ENCODE data around the gene TPST2. TPM values are rescaled to one million over a fixed set of nuclear protein-coding genes. Genes with fewer than 3 reads are reported as not detected.

Gene TPST2
- total RNA-seq, 1 experiment from 2014 or later, result 11.8 TPM

- TF ChIP-seq SP1 (IDR thresholded peaks at IDR 0.05; ENCODE audit: low read depth), result no peak
- TF ChIP-seq, protein P1, sequence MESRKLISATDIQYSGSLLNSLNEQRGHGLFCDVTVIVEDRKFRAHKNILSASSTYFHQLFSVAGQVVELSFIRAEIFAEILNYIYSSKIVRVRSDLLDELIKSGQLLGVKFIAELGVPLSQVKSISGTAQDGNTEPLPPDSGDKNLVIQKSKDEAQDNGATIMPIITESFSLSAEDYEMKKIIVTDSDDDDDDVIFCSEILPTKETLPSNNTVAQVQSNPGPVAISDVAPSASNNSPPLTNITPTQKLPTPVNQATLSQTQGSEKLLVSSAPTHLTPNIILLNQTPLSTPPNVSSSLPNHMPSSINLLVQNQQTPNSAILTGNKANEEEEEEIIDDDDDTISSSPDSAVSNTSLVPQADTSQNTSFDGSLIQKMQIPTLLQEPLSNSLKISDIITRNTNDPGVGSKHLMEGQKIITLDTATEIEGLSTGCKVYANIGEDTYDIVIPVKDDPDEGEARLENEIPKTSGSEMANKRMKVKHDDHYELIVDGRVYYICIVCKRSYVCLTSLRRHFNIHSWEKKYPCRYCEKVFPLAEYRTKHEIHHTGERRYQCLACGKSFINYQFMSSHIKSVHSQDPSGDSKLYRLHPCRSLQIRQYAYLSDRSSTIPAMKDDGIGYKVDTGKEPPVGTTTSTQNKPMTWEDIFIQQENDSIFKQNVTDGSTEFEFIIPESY (IDR thresholded peaks at IDR 0.05; ENCODE audit: extremely low read depth, insufficient replicate concordance, low read length), result no peak
- TF ChIP-seq EZH2 (IDR thresholded peaks at IDR 0.05), result no peak
- no peak for TF ChIP-seq JUND (IDR thresholded peaks at IDR 0.05)
- TF ChIP-seq CBX3 (IDR thresholded peaks at IDR 0.05; ENCODE audit: low read depth), result no peak
- no peak for TF ChIP-seq TCF7L2 (IDR thresholded peaks at IDR 0.05; ENCODE audit: borderline replicate concordance, extremely low read depth, insufficient read depth, insufficient read length)
- TF ChIP-seq, protein P2, sequence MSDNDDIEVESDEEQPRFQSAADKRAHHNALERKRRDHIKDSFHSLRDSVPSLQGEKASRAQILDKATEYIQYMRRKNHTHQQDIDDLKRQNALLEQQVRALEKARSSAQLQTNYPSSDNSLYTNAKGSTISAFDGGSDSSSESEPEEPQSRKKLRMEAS (IDR thresholded peaks at IDR 0.05), result no peak
- TF ChIP-seq CEBPB (IDR thresholded peaks at IDR 0.05; ENCODE audit: low read depth), result no peak
These were observed 29.9 kb downstream of the TPST2 start (continued) for GRCh38 chr22:26559961-26560575.

DNA sequence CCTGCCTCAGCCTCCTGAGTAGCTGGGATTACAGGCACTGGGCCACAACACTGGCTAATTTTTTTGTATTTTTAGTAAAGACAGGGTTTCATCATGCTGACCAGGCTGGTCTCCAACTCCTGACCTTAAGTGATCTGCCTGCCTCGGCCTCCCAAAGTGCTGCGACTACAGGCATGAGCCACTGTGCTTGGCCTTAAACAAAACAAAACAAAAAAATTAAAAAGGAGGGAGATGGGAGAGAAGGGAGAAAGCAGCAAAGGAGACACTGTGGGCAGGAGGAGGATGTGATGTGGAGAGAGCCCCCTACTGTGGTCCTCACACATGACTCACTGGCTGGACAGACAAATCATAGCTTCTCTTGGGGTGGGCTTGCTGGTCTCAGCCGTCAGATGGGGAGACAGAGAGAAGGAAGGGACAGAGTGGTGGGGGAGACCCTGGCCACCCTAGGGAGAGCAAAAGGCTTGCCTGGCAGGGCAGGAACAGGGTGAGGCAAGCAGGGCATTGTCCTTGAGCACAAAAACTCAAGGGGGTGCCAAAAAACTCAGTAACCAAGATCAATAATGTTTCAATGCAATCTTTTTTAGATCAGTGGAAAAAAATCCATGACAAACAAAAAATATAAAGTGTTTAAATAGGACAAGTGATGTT lies 31.6 kb downstream of the TPST2 start:
- intact Hi-C loops (cut with micrococcal nuclease), result no loop called here
- DNase-seq (ENCODE audit: low read depth, low spot score) (no peak), ATAC-seq (no peak)
- Histone ChIP-seq H3K4me1 (ENCODE audit: control insufficient read depth in 1 of 2, insufficient read depth in 2 of 2, low read length in 2 of 2) (no peaks in the 10 kb centered on the region), H2AFZ (ENCODE audit: low read depth, low read length, poor library complexity, severe bottlenecking) (no peak overlapping the region), H3K36me3 (ENCODE audit: control insufficient read depth in 1 of 2, insufficient read depth in 2 of 2, low read length in 2 of 2) (no peaks in the 10 kb centered on the region), H3K79me2 (ENCODE audit: insufficient read depth, low read length) (no peaks in the 10 kb centered on the region), H3K4me2 (ENCODE audit: low read length) (no peak overlapping the region), H3K9me2 (ENCODE audit: insufficient read depth) (no peaks in the 10 kb centered on the region), H3K9me3 (ENCODE audit: control insufficient read depth in 1 of 2, insufficient read depth in 1 of 2, low read depth in 1 of 2, low read length in 2 of 2) (no peaks in the 10 kb centered on the region), H3K9ac (ENCODE audit: low read length) (no peak overlapping the region), H3K27ac (ENCODE audit: low read depth, low read length) (no peak overlapping the region), H3K4me3 (replicated peaks in 1 of 2; ENCODE audit: low read depth in 1 of 2, low read length in 2 of 2) (no peak overlapping the region), H4K20me1 (ENCODE audit: insufficient read depth) (no peaks in the 10 kb centered on the region), H3K27me3 (ENCODE audit: insufficient read depth, low read length) (no peaks in the 10 kb centered on the region)
- ChIA-PET RAD21 (ENCODE audit: low non-redundant PET in 1 of 2, low total read pairs in 2 of 2, uncharacterized antibody in 2 of 2, unreplicated experiment in 2 of 2) (no interaction called here), CTCF (no interaction called here), POLR2A (no interaction called here)
- BruUV-seq (replicated peaks), result no TSS peak
- TF ChIP-seq ELF1 (IDR thresholded peaks at IDR 0.05; ENCODE audit: borderline replicate concordance, low read depth), result no peak
- TF ChIP-seq CTCF (IDR thresholded peaks at IDR 0.05 in 2 of 3, conservative IDR thresholded peaks at IDR 0.05 in 1 of 3; ENCODE audit: borderline replicate concordance in 1 of 3, insufficient read depth in 1 of 3, low read depth in 2 of 3, low read length in 2 of 3), result no peak
- TF ChIP-seq YY1 (IDR thresholded peaks at IDR 0.05; ENCODE audit: extremely low read depth, insufficient replicate concordance, low read depth, low read length), result no peak
- TF ChIP-seq RAD21 (IDR thresholded peaks at IDR 0.05; ENCODE audit: low read depth), result no peak
- TF ChIP-seq SIN3A (IDR thresholded peaks at IDR 0.05; ENCODE audit: low read depth), result no peak
- no peak for TF ChIP-seq CEBPB (IDR thresholded peaks at IDR 0.05; ENCODE audit: low read depth)
- TF ChIP-seq JUND (IDR thresholded peaks at IDR 0.05), result no peak
- no peak for TF ChIP-seq ATF3 (IDR thresholded peaks at IDR 0.05)
- no peak for TF ChIP-seq POLR2AphosphoS5 (IDR thresholded peaks at IDR 0.05; ENCODE audit: low read depth, low read length)
- TF ChIP-seq SRF (IDR thresholded peaks at IDR 0.05; ENCODE audit: low read depth), result no peak
- no peak for TF ChIP-seq SP1 (IDR thresholded peaks at IDR 0.05; ENCODE audit: low read depth)
- no peak for TF ChIP-seq EZH2phosphoT487 (IDR thresholded peaks at IDR 0.05; ENCODE audit: borderline replicate concordance)

Measured in HCT116 (cell line).